ENCODE data around the gene IGFLR1.

Gene IGFLR1

DNA sequence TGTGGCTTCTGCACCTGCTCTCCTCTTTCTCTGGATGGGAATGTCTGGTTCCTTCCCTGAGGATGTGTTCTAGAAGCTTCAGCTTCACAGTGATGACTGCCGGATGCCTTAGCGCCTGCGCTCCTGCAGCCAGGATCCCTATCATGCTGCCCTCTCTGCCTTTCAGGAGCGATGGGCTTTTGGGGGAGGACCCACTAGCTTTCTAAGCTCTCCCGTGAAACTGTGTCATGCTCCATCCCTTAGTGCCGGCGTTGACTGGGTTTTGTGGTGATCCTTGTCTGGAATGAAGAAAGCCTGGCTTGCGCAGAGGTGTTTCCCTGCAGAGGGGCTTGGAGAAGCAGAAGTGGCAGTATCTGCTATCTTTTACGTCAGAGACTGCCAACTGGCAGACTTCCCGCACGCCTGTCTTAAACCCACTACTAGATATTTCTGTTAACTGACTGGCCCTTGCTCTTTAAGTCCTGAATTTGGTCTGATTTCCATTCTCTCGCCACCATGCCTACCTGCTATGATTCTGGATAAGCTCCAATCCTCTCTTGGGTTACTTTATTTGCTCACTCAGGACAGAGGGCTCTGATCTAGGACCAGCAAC, 28.3 kb downstream of the IGFLR1 start:
- TF ChIP-seq, protein P1, sequence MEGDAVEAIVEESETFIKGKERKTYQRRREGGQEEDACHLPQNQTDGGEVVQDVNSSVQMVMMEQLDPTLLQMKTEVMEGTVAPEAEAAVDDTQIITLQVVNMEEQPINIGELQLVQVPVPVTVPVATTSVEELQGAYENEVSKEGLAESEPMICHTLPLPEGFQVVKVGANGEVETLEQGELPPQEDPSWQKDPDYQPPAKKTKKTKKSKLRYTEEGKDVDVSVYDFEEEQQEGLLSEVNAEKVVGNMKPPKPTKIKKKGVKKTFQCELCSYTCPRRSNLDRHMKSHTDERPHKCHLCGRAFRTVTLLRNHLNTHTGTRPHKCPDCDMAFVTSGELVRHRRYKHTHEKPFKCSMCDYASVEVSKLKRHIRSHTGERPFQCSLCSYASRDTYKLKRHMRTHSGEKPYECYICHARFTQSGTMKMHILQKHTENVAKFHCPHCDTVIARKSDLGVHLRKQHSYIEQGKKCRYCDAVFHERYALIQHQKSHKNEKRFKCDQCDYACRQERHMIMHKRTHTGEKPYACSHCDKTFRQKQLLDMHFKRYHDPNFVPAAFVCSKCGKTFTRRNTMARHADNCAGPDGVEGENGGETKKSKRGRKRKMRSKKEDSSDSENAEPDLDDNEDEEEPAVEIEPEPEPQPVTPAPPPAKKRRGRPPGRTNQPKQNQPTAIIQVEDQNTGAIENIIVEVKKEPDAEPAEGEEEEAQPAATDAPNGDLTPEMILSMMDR (IDR thresholded peaks at IDR 0.05): no peak

DNA sequence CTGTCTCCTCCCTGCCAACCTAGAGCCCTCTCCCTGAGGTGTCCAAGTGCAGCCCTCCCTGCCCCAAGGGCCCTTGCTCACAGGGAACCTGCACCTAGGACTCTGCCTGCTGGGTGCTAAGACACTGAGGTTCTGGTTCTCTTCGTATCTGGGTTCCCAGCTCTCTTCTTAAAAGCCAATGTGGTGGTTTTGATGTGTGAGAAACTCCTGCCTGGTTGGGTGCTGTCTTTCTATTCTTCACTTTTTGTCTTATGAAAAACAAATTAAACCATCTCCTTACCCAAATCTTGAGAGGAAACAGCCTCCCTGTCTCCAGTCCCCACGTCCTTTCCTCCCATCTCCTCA, 28.8 kb downstream of the IGFLR1 start:
- TF ChIP-seq, protein P1 (IDR thresholded peaks at IDR 0.05): no peak

DNA sequence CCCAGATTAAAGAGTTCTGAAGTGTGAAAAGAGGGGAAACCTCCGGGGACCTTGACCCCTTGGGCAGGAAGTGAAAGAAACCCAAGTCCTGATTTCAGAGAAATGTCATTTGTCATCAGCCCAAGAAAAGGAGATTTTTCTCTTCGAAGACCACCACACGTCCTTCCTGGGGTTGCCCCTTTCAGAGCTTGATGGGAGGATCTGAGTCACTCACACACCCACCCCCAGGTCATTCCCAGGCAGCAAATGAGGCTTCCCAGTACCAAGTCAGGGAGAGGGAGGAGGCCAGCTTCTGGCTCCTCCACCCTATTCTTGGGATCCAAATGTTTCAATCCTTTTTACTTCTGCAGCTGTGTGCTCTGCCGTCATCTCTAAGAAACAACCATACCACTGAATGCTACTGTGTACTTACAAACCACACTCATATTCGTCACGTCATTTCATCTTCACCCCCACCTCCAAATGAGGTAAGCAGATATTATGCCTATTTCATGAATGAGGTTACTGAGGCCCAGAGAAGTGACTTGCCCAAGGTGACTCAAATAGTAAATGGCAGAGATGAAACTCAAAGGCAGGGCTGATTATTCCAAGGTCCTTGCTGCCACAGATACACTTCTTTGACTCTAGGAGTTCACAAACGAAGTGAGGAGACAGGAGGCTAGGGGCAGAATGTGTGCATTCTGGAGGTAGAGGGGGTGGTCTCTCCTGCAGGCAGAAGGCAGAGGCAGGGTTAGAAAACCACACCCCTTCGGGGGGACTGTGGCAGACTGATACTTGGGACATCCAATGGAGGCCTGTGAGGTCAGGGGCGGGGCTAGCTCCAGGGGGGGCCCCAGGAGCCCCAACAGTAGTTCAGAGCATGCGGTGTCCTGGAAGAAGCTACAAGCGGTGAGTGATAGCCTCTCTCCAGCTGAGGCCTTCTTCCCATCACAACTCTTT, 29.4 kb downstream of the IGFLR1 start:
- TF ChIP-seq, protein P1 (IDR thresholded peaks at IDR 0.05): no peak

DNA sequence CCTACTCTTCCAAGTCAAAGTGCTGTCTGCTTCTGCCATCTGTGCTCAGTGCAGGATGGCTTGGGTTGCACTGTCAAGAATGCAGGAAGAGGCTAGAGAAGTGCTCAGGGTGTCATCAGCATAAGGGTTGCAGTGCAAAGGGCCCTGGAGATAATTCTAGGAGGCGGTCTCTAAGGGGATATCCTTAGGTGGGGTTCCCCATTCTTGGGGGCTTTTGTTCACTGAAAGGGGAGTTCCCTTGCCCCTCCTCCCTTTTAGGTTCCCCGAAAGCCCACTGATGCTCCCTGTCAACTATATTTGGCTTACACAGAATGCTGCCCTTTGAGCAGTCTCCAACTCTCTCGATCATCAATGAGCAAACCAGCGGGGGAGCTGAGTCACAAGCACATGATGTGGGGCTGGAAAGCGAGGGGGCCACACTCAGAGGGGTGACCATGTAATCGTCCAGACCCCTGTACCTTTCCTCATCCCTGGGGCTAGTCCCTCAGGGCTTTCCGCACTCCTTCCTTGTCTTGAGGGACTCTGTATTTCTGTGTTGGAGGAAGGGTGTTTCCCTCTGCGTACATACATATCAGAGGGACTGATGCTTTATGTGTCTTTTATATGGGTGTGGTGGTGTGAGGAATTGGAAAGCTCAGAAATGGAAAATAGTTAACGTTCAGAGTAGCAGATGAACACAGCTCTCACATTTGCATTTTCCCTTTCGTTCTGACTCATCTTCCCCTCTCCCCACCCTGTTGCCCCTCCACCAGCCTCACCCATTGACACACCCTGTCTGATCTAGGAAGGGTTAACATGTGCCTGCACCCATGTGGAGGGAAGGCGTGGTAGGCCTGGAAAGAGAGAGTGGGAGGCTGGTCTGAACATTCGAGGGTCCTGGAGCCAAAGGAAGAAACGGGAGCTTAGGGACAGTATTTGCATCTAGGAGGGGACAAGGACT, 31.2 kb downstream of the IGFLR1 start:
- TF ChIP-seq, protein P1 (IDR thresholded peaks at IDR 0.05): no peak

DNA sequence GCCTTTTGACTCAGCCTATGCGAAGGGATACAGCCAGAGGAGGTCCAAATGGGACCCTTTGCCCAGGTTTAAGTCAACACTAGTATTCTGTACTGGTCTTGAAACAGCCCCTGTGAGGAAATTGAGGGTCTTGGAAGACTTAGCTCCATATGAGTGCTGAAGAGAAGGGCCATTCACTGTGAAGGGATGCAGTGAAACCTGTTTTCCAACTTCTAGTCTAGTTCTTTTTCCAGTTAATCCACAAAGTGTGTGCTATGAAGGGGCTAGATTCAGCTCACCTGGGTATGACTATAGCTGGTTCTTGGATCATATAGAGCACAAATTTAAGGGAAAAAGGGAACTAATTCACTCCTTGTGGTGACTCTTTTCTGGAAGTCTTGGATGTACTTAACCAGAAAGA, 33.9 kb downstream of the IGFLR1 start:
- TF ChIP-seq, protein P1 (IDR thresholded peaks at IDR 0.05): no peak

DNA sequence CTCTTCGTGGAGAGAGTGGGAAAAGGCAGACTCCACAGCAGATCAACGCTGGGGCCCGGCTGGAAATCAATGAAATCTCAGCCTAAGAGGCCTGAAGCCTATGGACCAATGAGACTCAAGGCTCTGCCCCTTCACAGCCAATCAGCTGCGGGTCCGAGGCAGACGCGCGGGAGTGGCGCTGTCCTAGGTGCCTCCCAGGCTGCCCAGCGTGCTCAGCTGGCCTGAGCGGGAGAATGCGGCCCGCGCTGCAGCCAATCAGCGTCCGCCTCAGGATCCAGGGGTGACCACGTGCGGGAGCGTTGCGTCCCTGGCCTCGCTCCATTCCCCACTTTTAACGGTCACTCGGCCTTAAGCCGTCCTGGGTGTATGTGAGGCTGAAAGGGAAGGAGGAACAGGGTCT, 38.0 kb downstream of the IGFLR1 start, which contains the start of gene ZBTB32:
ZBTB32 (plus strand) TSS at position 341 of the 400 bp plus-strand sequence. CDS start 10,069 bp downstream, outside the sequence.
- TF ChIP-seq, protein P1 (IDR thresholded peaks at IDR 0.05): no peak

DNA sequence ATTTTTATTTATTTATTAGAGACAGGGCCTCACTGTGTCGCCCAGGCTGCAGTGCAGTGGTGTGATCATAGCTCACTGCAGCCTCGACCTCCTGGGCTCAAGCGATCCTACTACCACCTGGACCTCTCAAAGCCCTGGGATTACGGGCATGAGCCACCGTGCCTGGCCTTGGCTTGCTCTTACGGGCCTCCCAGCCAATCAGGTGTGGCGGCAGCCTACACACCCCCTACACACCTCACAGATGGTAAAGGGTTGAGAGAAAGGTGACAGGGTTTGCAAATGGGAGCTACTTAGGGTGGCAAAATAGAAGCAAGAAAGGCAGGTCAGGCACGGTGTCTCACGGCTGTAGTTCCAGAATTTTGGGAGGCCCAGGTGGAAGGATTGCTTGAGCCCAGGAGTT, 38.9 kb downstream of the IGFLR1 start:
- TF ChIP-seq, protein P1 (IDR thresholded peaks at IDR 0.05): no peak
